ENCODE measurements around the gene REG3A.

The REG3A gene

GRCh38 chr2:79159653-79160052, at the start of gene REG3A:
TSS of gene REG3A (minus strand) at chr2:79159753. CDS start at chr2:79159405, 348 bp downstream.
- no peak for DNase-seq (ENCODE audit: low read depth)

DNA sequence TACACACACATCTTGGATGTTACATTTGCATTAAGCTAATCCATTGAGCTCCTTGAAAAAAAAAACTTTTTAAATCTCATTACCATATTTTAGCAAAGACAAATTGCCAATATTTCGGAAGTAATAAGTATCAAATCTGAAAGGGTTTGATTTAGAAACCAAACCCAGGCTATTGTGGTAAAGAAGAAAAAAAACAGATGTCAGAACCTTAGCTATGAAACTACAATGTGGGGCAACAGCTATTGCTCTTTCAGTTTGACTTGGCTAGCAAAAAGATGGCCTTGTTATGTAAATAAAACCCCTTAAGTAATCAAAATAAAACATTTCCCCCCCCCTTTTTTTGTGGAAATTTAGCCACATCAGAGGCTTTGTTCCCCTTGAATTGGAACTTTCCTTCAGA, 41.2 kb upstream of the REG3A start:
- no peak for DNase-seq (ENCODE audit: low read depth)

GRCh38 chr2:79191816-79192215, 32.3 kb upstream of the REG3A start:
- DNase-seq (ENCODE audit: low read depth): no peak

- no peak for DNase-seq (ENCODE audit: low read depth)
These were observed 31.5 kb upstream of the REG3A start for GRCh38 chr2:79191081-79191480.

- no peak for DNase-seq (ENCODE audit: low read depth)
These were observed 29.9 kb upstream of the REG3A start for GRCh38 chr2:79189465-79189864.

- no peak for DNase-seq (ENCODE audit: low read depth)
These were observed 22.1 kb upstream of the REG3A start for GRCh38 chr2:79181617-79182016.

GRCh38 chr2:79180092-79180491, 20.5 kb upstream of the REG3A start:
- DNase-seq (ENCODE audit: low read depth): no peak

DNA sequence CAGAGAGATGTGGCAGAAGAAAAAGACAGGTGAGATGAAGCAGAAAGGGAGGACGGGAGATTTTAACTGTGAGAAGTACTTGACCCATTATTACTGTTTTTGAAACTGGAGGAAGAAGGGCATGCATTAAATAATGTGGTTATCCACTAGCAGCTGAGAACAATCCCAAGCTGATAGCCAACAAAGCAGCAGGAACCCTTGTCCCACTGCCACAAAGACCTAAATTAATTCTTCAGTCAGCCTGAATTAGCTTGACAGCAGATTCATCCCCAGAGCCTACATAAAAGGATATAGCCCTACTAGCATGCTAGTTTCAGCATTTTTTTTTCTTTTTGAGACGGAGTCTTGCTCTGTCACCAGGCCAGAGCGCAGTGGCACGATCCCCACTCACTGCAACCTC, 19.5 kb upstream of the REG3A start:
- DNase-seq (ENCODE audit: low read depth): no peak

GRCh38 chr2:79178076-79178674, 18.6 kb upstream of the REG3A start:
- no peak for DNase-seq (ENCODE audit: low read depth)

- no peak for DNase-seq (ENCODE audit: low read depth)
These were observed 11.9 kb upstream of the REG3A start for GRCh38 chr2:79171348-79171958.

DNA sequence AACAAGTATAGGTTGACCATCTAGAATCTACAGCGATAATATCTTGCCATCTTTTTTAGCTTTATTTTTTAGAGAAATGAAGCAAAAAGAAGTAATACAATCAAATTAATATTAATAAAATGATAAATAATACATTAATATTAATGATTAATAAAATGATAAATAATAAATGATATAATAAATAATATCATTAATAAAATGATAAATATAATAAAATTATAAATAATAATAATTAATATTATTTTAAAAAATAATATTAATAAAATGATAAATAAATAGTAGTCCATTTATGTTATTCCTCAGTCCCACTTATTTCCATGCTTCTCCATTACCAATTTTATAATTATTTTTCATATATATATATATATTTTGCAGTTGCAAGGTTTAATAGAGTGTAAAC, 3.2 kb upstream of the REG3A start:
- DNase-seq (ENCODE audit: low read depth): no peak

DNA sequence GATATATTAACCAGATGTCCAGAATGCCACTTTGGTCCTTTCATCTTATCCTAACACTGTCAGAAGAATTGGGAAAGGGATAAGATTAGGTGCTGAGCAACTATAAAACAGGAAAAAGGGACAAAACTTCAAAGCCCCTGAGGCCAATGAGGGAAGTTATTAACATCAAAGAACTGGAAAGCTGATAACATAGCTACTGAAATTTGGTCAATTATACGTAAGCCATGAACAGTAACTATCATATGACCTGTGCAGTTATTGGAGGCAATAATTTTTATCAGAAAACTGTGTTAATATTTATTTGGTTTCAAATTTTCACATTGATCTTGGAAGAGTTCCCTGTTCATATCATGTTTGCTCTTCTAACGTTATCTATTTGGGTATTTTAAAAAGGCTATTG, 2.6 kb upstream of the REG3A start:
- DNase-seq (ENCODE audit: low read depth): no peak

GRCh38 chr2:79159030-79159429, 523 bp downstream of the REG3A start:
- no peak for DNase-seq (ENCODE audit: low read depth)

DNA sequence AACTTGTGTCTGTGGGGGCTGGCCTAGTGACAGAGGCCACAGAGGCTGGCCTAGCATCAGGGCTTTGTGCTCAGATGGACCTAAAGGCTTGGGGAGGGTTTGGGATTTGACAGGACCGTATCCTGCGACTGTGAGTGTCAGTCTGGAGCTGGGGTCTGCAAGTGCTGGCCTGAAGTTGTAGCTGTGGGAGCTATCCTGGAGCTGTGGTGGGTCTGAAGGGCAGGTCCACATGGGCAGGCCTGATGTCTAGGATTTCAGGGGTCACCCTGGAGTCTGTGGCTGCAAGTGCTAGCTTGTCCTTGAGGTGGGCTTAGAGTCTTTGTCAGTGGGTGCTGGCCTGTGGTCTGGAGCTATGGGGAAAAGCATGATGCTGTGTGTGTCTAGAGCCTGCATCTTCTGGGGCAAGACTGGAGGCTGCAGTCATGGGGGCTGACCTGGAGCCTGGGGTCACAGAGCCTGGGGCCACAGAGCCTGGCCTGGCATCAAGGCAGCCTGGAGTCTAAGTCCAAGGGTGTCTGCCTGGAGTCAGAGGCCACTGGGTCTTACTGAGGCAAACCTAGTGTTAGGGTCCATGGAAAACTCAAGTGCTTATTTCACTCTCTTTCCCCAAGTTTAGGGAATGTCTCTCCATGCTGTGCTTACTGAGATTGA, 3.6 kb downstream of the REG3A start:
- DNase-seq (ENCODE audit: low read depth): no peak

DNA sequence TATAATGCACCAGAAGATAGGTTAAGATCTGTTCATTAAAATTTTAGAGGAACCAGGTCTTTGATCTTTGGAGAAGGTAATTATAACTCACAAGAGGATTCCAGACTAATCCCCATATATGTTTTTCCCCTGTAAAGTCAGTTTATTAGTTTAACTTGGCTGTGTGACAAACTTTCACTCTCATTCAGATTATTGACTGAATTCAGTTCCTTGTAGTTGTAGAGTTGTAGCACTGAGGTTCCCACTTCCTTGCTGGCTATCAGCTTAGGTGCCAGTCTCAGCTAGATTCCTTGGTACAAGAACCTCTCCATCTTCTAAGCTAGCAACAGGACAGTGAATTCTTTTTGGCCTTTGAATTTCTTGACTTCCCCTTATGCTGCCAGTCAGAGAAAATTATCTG, 20.1 kb downstream of the REG3A start:
- DNase-seq (ENCODE audit: low read depth): no peak

GRCh38 chr2:79138385-79138784, 21.2 kb downstream of the REG3A start:
- DNase-seq (ENCODE audit: low read depth): no peak

DNA sequence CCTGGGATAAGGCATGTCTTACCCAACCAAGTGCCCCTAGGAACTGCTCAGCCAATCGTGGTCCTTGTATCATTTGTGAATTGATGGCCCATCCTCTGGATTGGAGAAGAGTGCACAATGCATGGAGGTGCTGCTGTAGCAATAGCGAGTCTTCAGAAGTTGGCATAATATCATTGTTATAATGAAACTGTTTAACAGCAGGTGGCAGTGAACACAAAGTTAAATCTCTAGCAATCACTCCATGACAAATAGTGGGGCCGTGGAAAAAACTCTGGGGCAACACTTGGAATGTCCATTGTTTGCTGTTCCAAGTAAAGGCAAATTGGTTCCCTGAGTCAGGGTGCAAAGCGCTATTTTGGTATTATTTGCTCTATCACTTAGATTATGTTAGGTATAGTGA, 27.9 kb downstream of the REG3A start:
- DNase-seq (ENCODE audit: low read depth): no peak

DNA sequence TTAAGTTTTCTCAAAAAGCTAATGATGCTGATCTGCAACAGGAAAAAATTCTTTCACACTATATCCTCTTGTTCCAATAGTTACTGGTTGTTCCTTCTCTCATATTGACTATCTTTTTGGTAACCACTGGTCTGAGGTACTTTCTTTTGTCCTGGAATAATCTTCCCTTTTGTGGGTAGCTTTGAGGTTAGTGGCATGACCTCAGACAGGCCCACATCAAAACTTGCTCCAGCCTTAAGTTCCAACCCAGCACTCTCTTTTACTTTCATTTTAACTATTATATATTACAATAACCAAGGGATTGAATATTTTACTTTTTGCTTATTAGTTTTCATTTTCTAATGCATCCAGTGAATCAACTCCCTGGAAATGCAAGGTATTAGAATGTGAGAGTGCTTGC, 29.7 kb downstream of the REG3A start:
- no peak for DNase-seq (ENCODE audit: low read depth)

GRCh38 chr2:79129260-79129659, 30.3 kb downstream of the REG3A start:
- no peak for DNase-seq (ENCODE audit: low read depth)

DNA sequence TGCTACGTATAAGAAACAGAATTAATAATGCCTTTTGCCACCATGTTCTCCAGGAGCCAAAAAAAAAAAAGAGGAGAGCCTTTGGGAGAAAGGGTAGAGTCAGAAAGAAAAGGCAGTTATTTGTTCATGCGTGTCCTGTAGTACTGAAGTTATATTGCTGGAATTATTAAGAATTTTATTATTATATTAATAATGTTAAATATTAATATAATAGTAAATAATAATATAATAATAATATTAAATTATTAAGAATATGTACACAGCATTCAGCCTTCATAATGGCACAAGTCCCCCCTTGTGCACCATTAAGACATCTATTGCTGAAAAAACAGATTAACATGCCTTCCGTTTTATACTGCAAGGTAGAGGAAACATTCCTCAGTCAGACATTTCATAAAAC, 31.1 kb downstream of the REG3A start:
- no peak for DNase-seq (ENCODE audit: low read depth)

DNA sequence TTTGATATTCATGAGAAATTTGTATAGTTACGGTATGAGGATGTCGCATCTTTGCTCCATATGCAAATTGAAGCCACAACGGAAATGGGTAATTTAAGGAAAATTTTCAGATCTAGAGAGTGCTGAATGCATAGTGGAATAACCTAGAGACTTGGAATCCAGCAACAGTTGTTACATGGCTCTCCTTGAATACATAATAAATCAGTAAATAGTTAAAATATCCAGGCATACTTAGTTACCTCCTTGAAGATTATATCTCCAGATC, 33.9 kb downstream of the REG3A start:
- no peak for DNase-seq (ENCODE audit: low read depth)

GRCh38 chr2:79124907-79125720, 34.4 kb downstream of the REG3A start:
- no peak for DNase-seq (ENCODE audit: low read depth)

DNA sequence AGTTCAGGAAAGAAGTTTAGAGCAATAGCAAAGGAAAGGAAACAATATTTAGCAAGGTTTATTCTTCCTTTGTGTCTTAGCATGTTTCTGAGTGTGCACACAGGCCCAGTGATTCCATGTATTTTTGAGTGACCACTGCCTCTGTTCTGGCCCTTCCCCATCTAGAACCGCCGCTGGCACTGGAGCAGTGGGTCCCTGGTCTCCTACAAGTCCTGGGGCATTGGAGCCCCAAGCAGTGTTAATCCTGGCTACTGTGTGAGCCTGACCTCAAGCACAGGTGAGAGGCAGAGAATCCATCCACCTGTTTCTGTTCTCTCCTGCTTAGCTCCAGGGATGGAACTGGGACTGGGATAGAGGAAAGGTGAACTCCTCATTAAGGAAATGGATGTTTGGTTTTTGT, 36.9 kb downstream of the REG3A start:
- no peak for DNase-seq (ENCODE audit: low read depth)

All from stimulated activated CD8-positive, alpha-beta memory T cell treated with anti-CD3 and anti-CD28 coated beads, Interleukin-12 subunit alpha, Interleukin-12 subunit beta, amount 100 ng/mL, for 1 hour (primary cell).